HL-60 (cell line): ENCODE results near the gene MEF2B.

ENCODE experiments used
- CTCF ChIP-seq: IDR thresholded peaks from one replicate; pipeline ENCODE4 v1.5.1; 2011; ENCODE audit warnings: low read length, control low read depth, inconsistent platforms; ENCODE audit not compliant: insufficient read depth
- REST ChIP-seq: IDR thresholded peaks from 2 replicates; pipeline ENCODE4 v1.6.1; 2012; ENCODE audit warnings: low read depth; ENCODE audit not compliant: insufficient replicate concordance
- SPI1 ChIP-seq: IDR thresholded peaks from 2 replicates; pipeline ENCODE4 v1.6.1; 2012; ENCODE audit warnings: low read depth, mild to moderate bottlenecking, borderline replicate concordance

GRCh38 chr19:19152668-19153384 lies 17.2 kb downstream of the MEF2B start:
- TF ChIP-seq CTCF (no peak), REST (no peak), SPI1 (no peak)
